ENCODE results near the gene KIAA1755.

KIAA1755 gene

GRCh38 chr20:38260378-38261053 lies at the start of gene KIAA1755:
TSS of gene KIAA1755 (minus strand) at chr20:38260735. CDS start at chr20:38260500, 235 bp downstream.
- DNase-seq: peak in 52 of 56 donors; percentile 23 to 86 (median 70)

- DNase-seq: no peak
These were observed 47.9 kb upstream of the KIAA1755 start for GRCh38 chr20:38308447-38308846.

GRCh38 chr20:38308047-38308438 lies 47.5 kb upstream of the KIAA1755 start:
- no peak for DNase-seq

GRCh38 chr20:38307371-38308046 lies 47.0 kb upstream of the KIAA1755 start:
- DNase-seq: no peak

- DNase-seq: no peak
These were observed 45.8 kb upstream of the KIAA1755 start for GRCh38 chr20:38306379-38306778.

- DNase-seq: no peak
These were observed 45.0 kb upstream of the KIAA1755 start for GRCh38 chr20:38305541-38305940.

GRCh38 chr20:38304845-38305447 lies 44.4 kb upstream of the KIAA1755 start:
- peak in 19 of 56 donors; percentile 7 to 52 (median 17) for DNase-seq

- peak in 4 of 56 donors; percentile 3 to 27 (median 8) for DNase-seq
These were observed 43.4 kb upstream of the KIAA1755 start, which contains the start of gene BPI for GRCh38 chr20:38303908-38304379. TSS of gene BPI (plus strand) at chr20:38304156. CDS start at chr20:38304224, 68 bp downstream.

- DNase-seq: peak in 4 of 56 donors; percentile 6 to 17 (median 12)
These were observed 42.3 kb upstream of the KIAA1755 start for GRCh38 chr20:38302786-38303185.

- DNase-seq: no peak
These were observed 40.8 kb upstream of the KIAA1755 start for GRCh38 chr20:38301309-38301708.

GRCh38 chr20:38300438-38300837 lies 39.9 kb upstream of the KIAA1755 start:
- no peak for DNase-seq

GRCh38 chr20:38299963-38300362 lies 39.4 kb upstream of the KIAA1755 start:
- DNase-seq: no peak

GRCh38 chr20:38298768-38299288 lies 38.3 kb upstream of the KIAA1755 start:
- DNase-seq: peak in 34 of 56 donors; percentile 11 to 68 (median 42)

- DNase-seq: no peak
These were observed 37.6 kb upstream of the KIAA1755 start for GRCh38 chr20:38297916-38298674.

- no peak for DNase-seq
These were observed 35.9 kb upstream of the KIAA1755 start for GRCh38 chr20:38296433-38296832.

GRCh38 chr20:38295811-38296210 lies 35.3 kb upstream of the KIAA1755 start:
- no peak for DNase-seq

- no peak for DNase-seq
These were observed 33.6 kb upstream of the KIAA1755 start for GRCh38 chr20:38294076-38294591.

- DNase-seq: peak in 1 of 56 donors; percentile 26
These were observed 33.0 kb upstream of the KIAA1755 start for GRCh38 chr20:38293491-38294065.

GRCh38 chr20:38291966-38292365 lies 31.4 kb upstream of the KIAA1755 start:
- no peak for DNase-seq

Measured in amygdala (tissue), 56 donors.